OCI-LY1 (cell line): Measurements from ENCODE around the gene BABAM1.
A peak's percentile ranks its signal among the peaks of the same experiment; 100 is the strongest.

ENCODE experiments used
- H2AFZ ChIP-seq: fragments of 200-600 bp; sonication (generic), shearing (Covaris generic); 2 replicates; pipeline ENCODE4 v1.6.0; 2014; ENCODE audit warnings: antibody characterized with exemption, mild to moderate bottlenecking, low read length
- H3F3A ChIP-seq: fragments of 200-600 bp; sonication (generic), shearing (Covaris generic); 2 replicates; pipeline ENCODE4 v1.6.0; 2014; ENCODE audit warnings: mild to moderate bottlenecking, antibody characterized with exemption, low read length, moderate library complexity; ENCODE audit not compliant: insufficient read depth
- H3K27ac ChIP-seq: fragments of 200-600 bp; sonication (generic); 2 replicates; pipeline ENCODE4 v1.5.1; 2014; ENCODE audit warnings: low read length, mixed run types, mild to moderate bottlenecking, low read depth; ENCODE audit not compliant: poor library complexity, severe bottlenecking
- H3K27me3 ChIP-seq: fragments of 200-600 bp; sonication (generic); 2 replicates; pipeline ENCODE4 v1.6.0; 2014; ENCODE audit warnings: antibody characterized with exemption, mild to moderate bottlenecking, low read length, moderate library complexity; ENCODE audit not compliant: insufficient read depth
- H3K36me3 ChIP-seq: fragments of 200-600 bp; sonication (generic); 2 replicates; pipeline ENCODE4 v1.6.1; 2014; ENCODE audit warnings: mild to moderate bottlenecking, antibody characterized with exemption, low read length, moderate library complexity, mixed read lengths; ENCODE audit not compliant: insufficient read depth
- H3K4me1 ChIP-seq: fragments of 200-600 bp; sonication (generic); 2 replicates; pipeline ENCODE4 v1.5.1; 2014; ENCODE audit warnings: mild to moderate bottlenecking, low read length, moderate library complexity; ENCODE audit not compliant: insufficient read depth, severe bottlenecking
- H3K4me2 ChIP-seq: fragments of 200-600 bp; sonication (generic), shearing (Covaris generic); 2 replicates; pipeline ENCODE4 v1.6.1; 2014; ENCODE audit warnings: low read length
- H3K4me3 ChIP-seq: fragments of 200-600 bp; sonication (generic); 2 replicates; pipeline ENCODE4 v1.5.1; 2014; ENCODE audit warnings: low read length, low read depth, mild to moderate bottlenecking, mixed read lengths; ENCODE audit not compliant: poor library complexity, severe bottlenecking
- H3K79me2 ChIP-seq: fragments of 200-600 bp; shearing (Covaris generic); 2 replicates; pipeline ENCODE4 v1.6.1; 2016; ENCODE audit warnings: mixed run types, low read length, mixed read lengths; ENCODE audit not compliant: insufficient read depth
- H3K9ac ChIP-seq: fragments of 200-600 bp; sonication (generic), shearing (Covaris generic); 2 replicates; pipeline ENCODE4 v1.6.1; 2014; ENCODE audit warnings: mild to moderate bottlenecking, low read length, mixed read lengths
- H3K9me2 ChIP-seq: fragments of 200-600 bp; sonication (generic), shearing (Covaris generic); 2 replicates; pipeline ENCODE4 v1.6.1; 2014; ENCODE audit warnings: low read depth, mild to moderate bottlenecking, low read length, mixed read lengths
- H3K9me3 ChIP-seq: fragments of 200-600 bp; shearing (Covaris generic); 2 replicates; pipeline ENCODE4 v1.6.1; 2014; ENCODE audit warnings: low read length, mixed read lengths
- H4K20me1 ChIP-seq: fragments of 200-600 bp; sonication (generic), shearing (Covaris generic); 2 replicates; pipeline ENCODE4 v1.6.0; 2016; ENCODE audit warnings: mild to moderate bottlenecking, low read length; ENCODE audit not compliant: insufficient read depth
- EZH2 ChIP-seq: fragments of 200-600 bp; sonication (generic), shearing (Covaris generic); IDR thresholded peaks from 2 replicates; pipeline ENCODE4 v1.8.0; 2017; ENCODE audit warnings: borderline replicate concordance, mixed run types, mild to moderate bottlenecking, antibody characterized with exemption, low read length, moderate library complexity, mixed read lengths
- TF ChIP-seq, protein P1 (sequence below): fragments of 200-600 bp; sonication (generic), shearing (Covaris generic); IDR thresholded peaks from 2 replicates; pipeline ENCODE4 v1.5.1; 2017; ENCODE audit warnings: mild to moderate bottlenecking, antibody characterized with exemption, low read length, moderate library complexity, mixed read lengths

Gene BABAM1

DNA sequence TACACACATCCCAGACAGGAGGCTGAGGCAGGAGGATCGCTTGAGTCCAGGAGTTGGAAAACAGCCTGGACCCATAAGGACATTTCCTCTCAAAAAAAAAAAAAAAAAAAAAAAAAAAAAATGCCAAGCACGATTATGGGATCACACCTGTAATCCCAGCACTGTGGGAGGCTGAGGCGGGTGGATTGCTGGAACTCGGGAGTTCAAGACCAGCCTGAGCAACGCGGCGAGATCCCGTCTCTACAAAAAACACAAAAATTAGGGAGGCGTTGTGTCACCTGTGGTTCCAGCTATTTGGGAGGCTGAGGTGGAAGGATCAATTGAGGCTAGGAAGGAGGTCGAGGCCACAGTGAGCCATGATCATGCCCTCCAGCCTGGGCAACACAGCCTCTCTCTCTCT, 42.2 kb upstream of the BABAM1 start:
- no peak overlapping the region for H3K27ac ChIP-seq
- no peak overlapping the region for H3K9ac ChIP-seq
- no peak overlapping the region for H3K4me2 ChIP-seq

DNA sequence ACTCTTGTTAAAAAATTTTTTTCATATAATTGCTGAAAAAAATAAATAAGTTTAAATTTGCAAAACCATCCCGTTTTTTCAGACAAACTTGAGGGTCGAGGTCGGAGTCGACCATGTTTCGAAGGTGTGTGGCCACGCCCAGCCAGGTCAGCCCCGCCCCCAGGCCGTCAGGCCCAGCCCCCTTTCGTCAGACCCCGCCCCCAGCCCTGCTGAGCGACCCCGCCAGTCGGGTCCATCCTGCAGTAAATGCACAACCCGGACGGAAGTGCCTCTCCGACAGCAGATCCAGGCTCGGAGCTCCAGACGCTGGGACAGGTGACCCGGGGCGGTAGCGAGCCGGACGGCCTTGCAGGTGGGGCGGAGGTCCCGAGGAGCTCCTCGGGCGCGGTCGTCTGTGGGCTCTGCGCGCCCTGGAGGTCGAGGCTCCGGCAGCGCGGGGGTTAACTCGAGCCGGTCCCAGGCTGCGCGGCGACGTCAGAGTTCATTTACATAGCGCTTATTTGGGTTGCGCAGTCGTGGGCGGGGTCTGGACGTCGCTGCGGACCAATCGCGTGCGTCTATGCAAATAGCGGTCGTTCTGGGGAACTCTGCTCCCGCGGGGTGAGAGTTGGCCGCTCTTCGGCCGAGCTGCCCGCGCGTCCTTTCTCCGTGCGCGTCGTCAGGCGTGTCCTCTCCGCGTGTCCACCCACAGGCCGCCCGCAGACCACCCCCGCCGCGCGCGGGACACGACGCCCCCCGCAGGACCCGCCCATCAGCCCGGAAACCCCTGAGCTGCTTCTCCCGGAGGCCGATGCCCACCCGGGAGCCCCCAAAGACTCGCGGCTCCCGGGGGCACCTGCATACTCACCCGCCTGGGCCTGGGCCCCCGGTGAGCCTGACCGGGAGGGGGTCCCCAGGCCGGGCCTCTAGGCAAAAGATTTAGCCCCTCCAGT, 41.0 kb upstream of the BABAM1 start, which contains the start of gene OCEL1:
Gene OCEL1 (plus strand): TSS at position 225 of the 932 bp plus-strand sequence. CDS start 22 bp downstream, at position 247.
- Histone ChIP-seq H4K20me1 (no peaks in the 10 kb centered on the region), H3K27me3 (no peaks in the 10 kb centered on the region), H3K36me3 (peaks cover 14% of the 10 kb centered on the region; the same call in 1 of the 2 replicates), H3K4me1 (peaks cover 21% of the 10 kb centered on the region), H3K9me2 (no peaks in the 10 kb centered on the region), H3F3A (no peaks in the 10 kb centered on the region), H3K9ac (peak within 1 kb of the TSS; percentile 87), H2AFZ (peak within 1 kb of the TSS; percentile 75), H3K4me3 (peak within 1 kb of the TSS; percentile 82), H3K79me2 (no peaks in the 10 kb centered on the region), H3K9me3 (no peaks in the 10 kb centered on the region), H3K4me2 (peak within 1 kb of the TSS; percentile 89), H3K27ac (peak within 1 kb of the TSS; percentile 72)
- TF ChIP-seq, protein P1, sequence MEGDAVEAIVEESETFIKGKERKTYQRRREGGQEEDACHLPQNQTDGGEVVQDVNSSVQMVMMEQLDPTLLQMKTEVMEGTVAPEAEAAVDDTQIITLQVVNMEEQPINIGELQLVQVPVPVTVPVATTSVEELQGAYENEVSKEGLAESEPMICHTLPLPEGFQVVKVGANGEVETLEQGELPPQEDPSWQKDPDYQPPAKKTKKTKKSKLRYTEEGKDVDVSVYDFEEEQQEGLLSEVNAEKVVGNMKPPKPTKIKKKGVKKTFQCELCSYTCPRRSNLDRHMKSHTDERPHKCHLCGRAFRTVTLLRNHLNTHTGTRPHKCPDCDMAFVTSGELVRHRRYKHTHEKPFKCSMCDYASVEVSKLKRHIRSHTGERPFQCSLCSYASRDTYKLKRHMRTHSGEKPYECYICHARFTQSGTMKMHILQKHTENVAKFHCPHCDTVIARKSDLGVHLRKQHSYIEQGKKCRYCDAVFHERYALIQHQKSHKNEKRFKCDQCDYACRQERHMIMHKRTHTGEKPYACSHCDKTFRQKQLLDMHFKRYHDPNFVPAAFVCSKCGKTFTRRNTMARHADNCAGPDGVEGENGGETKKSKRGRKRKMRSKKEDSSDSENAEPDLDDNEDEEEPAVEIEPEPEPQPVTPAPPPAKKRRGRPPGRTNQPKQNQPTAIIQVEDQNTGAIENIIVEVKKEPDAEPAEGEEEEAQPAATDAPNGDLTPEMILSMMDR, result no peak; the same call in 1 of the 2 replicates
- no peak for TF ChIP-seq EZH2

More for the DNA sequence above, 42.2 kb upstream of the BABAM1 start:
- no peaks in the 10 kb centered on the region for H3K9me3 ChIP-seq
- H3K36me3 ChIP-seq, result peaks cover 6% of the 10 kb centered on the region; the same call in 1 of the 2 replicates
- H3K4me1 ChIP-seq, result peaks cover 21% of the 10 kb centered on the region
- no peak overlapping the region for H2AFZ ChIP-seq
- no peaks in the 10 kb centered on the region for H4K20me1 ChIP-seq
- H3K9me2 ChIP-seq, result no peaks in the 10 kb centered on the region
- no peaks in the 10 kb centered on the region for H3F3A ChIP-seq
- TF ChIP-seq, protein P1, result no peak
- no peak for TF ChIP-seq EZH2
- H3K27me3 ChIP-seq, result no peaks in the 10 kb centered on the region
- no peaks in the 10 kb centered on the region for H3K79me2 ChIP-seq
- H3K4me3 ChIP-seq, result no peak overlapping the region

GRCh38 chr19:17227798-17228367, 39.4 kb upstream of the BABAM1 start:
- H3K9ac ChIP-seq, result no peak overlapping the region
- H4K20me1 ChIP-seq, result no peaks in the 10 kb centered on the region
- peaks cover 21% of the 10 kb centered on the region for H3K4me1 ChIP-seq
- no peaks in the 10 kb centered on the region for H3K9me3 ChIP-seq
- peak overlapping the region; percentile 26 for H3K4me3 ChIP-seq
- TF ChIP-seq, protein P1, result no peak
- TF ChIP-seq EZH2, result no peak
- no peaks in the 10 kb centered on the region for H3F3A ChIP-seq
- H3K79me2 ChIP-seq, result no peaks in the 10 kb centered on the region
- no peak overlapping the region for H3K27ac ChIP-seq
- no peaks in the 10 kb centered on the region for H3K9me2 ChIP-seq
- H3K36me3 ChIP-seq, result peaks cover 27% of the 10 kb centered on the region; the same call in 1 of the 2 replicates
- H3K4me2 ChIP-seq, result no peak overlapping the region; the same call in 1 of the 2 replicates
- H2AFZ ChIP-seq, result no peak overlapping the region
- H3K27me3 ChIP-seq, result no peaks in the 10 kb centered on the region
